ENCODE data around the gene KAT7. TPM values are rescaled to one million over a fixed set of nuclear protein-coding genes. Genes with fewer than 3 reads are reported as not detected.

Gene KAT7
- total and polyA plus RNA-seq, 2 of the 8 experiments (the other 6 are each of a cell fraction or from before 2014, with no cell fraction given): 90.9 to 139 TPM

DNA sequence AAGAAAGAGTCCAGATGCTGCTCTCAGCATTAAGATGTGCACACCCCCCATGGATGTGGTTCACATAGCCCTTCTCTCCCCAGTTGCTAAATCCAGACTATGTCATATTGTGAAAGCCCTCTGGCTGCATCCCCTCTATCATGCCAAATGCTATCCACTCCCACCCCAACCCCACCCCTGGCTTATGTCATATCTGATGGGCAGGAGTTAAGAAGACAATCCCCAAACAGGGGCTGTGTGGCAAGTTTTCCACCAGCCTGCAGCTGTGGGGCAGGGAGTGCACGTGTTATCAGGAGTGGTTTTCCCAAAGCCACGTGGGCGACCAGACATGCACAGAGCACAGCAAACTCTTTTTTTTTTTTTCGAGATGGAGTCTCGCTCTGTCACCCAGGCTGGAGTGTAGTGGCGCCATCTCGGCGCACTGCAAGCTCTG lies 34.5 kb upstream of the KAT7 start (continued):
- TF ChIP-seq HDAC2 (IDR thresholded peaks at IDR 0.05; ENCODE audit: borderline replicate concordance in 1 of 2, low read depth in 2 of 2, low read length in 2 of 2) (no peak), RBBP5 (IDR thresholded peaks at IDR 0.05; ENCODE audit: borderline replicate concordance, low read depth, low read length) (no peak)
- TF ChIP-seq, protein P1, sequence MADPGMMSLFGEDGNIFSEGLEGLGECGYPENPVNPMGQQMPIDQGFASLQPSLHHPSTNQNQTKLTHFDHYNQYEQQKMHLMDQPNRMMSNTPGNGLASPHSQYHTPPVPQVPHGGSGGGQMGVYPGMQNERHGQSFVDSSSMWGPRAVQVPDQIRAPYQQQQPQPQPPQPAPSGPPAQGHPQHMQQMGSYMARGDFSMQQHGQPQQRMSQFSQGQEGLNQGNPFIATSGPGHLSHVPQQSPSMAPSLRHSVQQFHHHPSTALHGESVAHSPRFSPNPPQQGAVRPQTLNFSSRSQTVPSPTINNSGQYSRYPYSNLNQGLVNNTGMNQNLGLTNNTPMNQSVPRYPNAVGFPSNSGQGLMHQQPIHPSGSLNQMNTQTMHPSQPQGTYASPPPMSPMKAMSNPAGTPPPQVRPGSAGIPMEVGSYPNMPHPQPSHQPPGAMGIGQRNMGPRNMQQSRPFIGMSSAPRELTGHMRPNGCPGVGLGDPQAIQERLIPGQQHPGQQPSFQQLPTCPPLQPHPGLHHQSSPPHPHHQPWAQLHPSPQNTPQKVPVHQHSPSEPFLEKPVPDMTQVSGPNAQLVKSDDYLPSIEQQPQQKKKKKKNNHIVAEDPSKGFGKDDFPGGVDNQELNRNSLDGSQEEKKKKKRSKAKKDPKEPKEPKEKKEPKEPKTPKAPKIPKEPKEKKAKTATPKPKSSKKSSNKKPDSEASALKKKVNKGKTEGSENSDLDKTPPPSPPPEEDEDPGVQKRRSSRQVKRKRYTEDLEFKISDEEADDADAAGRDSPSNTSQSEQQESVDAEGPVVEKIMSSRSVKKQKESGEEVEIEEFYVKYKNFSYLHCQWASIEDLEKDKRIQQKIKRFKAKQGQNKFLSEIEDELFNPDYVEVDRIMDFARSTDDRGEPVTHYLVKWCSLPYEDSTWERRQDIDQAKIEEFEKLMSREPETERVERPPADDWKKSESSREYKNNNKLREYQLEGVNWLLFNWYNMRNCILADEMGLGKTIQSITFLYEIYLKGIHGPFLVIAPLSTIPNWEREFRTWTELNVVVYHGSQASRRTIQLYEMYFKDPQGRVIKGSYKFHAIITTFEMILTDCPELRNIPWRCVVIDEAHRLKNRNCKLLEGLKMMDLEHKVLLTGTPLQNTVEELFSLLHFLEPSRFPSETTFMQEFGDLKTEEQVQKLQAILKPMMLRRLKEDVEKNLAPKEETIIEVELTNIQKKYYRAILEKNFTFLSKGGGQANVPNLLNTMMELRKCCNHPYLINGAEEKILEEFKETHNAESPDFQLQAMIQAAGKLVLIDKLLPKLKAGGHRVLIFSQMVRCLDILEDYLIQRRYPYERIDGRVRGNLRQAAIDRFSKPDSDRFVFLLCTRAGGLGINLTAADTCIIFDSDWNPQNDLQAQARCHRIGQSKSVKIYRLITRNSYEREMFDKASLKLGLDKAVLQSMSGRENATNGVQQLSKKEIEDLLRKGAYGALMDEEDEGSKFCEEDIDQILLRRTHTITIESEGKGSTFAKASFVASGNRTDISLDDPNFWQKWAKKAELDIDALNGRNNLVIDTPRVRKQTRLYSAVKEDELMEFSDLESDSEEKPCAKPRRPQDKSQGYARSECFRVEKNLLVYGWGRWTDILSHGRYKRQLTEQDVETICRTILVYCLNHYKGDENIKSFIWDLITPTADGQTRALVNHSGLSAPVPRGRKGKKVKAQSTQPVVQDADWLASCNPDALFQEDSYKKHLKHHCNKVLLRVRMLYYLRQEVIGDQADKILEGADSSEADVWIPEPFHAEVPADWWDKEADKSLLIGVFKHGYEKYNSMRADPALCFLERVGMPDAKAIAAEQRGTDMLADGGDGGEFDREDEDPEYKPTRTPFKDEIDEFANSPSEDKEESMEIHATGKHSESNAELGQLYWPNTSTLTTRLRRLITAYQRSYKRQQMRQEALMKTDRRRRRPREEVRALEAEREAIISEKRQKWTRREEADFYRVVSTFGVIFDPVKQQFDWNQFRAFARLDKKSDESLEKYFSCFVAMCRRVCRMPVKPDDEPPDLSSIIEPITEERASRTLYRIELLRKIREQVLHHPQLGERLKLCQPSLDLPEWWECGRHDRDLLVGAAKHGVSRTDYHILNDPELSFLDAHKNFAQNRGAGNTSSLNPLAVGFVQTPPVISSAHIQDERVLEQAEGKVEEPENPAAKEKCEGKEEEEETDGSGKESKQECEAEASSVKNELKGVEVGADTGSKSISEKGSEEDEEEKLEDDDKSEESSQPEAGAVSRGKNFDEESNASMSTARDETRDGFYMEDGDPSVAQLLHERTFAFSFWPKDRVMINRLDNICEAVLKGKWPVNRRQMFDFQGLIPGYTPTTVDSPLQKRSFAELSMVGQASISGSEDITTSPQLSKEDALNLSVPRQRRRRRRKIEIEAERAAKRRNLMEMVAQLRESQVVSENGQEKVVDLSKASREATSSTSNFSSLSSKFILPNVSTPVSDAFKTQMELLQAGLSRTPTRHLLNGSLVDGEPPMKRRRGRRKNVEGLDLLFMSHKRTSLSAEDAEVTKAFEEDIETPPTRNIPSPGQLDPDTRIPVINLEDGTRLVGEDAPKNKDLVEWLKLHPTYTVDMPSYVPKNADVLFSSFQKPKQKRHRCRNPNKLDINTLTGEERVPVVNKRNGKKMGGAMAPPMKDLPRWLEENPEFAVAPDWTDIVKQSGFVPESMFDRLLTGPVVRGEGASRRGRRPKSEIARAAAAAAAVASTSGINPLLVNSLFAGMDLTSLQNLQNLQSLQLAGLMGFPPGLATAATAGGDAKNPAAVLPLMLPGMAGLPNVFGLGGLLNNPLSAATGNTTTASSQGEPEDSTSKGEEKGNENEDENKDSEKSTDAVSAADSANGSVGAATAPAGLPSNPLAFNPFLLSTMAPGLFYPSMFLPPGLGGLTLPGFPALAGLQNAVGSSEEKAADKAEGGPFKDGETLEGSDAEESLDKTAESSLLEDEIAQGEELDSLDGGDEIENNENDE (IDR thresholded peaks at IDR 0.05; ENCODE audit: insufficient replicate concordance, low read length): no peak

Measured in H1 (cell line).